ENCODE results near the gene FAM219A. TPM values are rescaled to one million over a fixed set of nuclear protein-coding genes. Genes with fewer than 3 reads are reported as not detected.

The FAM219A gene
- total RNA-seq, 2 donors from 2014 or later = 6.5 to 6.6 TPM

GRCh38 chr9:34498553-34498952 lies 40.2 kb upstream of the FAM219A start:
- Histone ChIP-seq H3K27me3 (no peaks in the 10 kb centered on the region), H3K4me1 (peaks cover 22% of the 10 kb centered on the region), H3K9me3 (no peaks in the 10 kb centered on the region), H3K27ac (no peak overlapping the region), H3K4me3 (no peak overlapping the region), H3K36me3 (replicated peaks in 1 of 2; ENCODE audit: insufficient read depth in 1 of 2, low read depth in 2 of 2) (no peaks in the 10 kb centered on the region)
- no peak for TF ChIP-seq POLR2A (IDR thresholded peaks at IDR 0.05)
- no peak for TF ChIP-seq CTCF (IDR thresholded peaks at IDR 0.05)
- intact Hi-C loops (cut with DNase I) = loop anchor here (5.0 kb wide), 1 partner anchor 61 kb away; no protein-coding TSS in a partner anchor
- no peak for DNase-seq
- no peak for ATAC-seq
- 41 to 46% methylated on average over 3 of the region's 3 CpGs for WGBS, 2 donors

- DNase-seq (no peak), ATAC-seq (no peak)
- Histone ChIP-seq H3K4me1 (peaks cover under 1% of the 10 kb centered on the region), H3K27me3 (no peaks in the 10 kb centered on the region), H3K9me3 (no peaks in the 10 kb centered on the region), H3K4me3 (no peak overlapping the region), H3K27ac (no peak overlapping the region), H3K36me3 (replicated peaks in 1 of 2; ENCODE audit: insufficient read depth in 1 of 2, low read depth in 2 of 2) (no peaks in the 10 kb centered on the region)
- intact Hi-C loops (cut with DNase I) = loop anchor here (5.0 kb wide), 1 partner anchor 59 kb away; no protein-coding TSS in a partner anchor
- 75 to 81% methylated on average over 6 of the region's 6 CpGs for WGBS, 2 donors
- TF ChIP-seq CTCF (IDR thresholded peaks at IDR 0.05) (no peak), POLR2A (IDR thresholded peaks at IDR 0.05) (no peak)
Observed at GRCh38 chr9:34496149-34496712, 37.9 kb upstream of the FAM219A start.

DNA sequence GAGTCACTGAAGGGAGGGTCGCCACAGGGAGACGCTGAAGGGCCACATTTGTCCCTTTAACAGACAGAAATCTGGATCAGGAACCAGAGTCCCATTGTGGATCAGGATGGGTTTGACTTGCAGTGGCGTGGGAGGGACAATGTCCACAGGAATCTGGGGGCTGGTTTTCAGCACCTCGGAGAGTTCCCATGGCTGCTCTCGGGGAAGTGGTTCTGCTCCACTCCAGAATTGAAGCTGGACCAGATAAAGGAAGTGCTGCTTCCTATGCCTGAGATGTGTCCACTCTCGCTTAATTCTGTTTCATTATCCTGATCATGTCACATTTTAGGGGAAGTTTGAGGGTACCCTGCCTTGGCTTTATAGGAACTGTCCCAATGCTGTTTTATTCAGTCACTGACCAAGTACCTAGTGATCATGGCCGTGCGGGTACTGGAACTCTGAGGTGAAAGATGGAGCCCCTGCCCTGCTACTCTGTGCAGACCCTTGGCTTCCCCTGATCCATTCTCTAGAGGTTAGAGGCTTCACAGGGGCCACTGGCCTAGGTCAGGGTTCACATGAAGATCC lies 35.7 kb upstream of the FAM219A start:
- intact Hi-C loops (cut with DNase I) = no loop called here
- Histone ChIP-seq H3K36me3 (replicated peaks in 1 of 2; ENCODE audit: insufficient read depth in 1 of 2, low read depth in 2 of 2) (no peaks in the 10 kb centered on the region), H3K27me3 (no peaks in the 10 kb centered on the region), H3K4me1 (no peaks in the 10 kb centered on the region), H3K9me3 (no peaks in the 10 kb centered on the region), H3K27ac (no peak overlapping the region), H3K4me3 (no peak overlapping the region)
- ATAC-seq = no peak
- peak; percentile 28 to 48 (median 32) for DNase-seq
- no peak for TF ChIP-seq POLR2A (IDR thresholded peaks at IDR 0.05)
- no peak for TF ChIP-seq CTCF (IDR thresholded peaks at IDR 0.05)
- WGBS, 2 donors = 48 to 56% methylated on average over 8 of the region's 8 CpGs

DNA sequence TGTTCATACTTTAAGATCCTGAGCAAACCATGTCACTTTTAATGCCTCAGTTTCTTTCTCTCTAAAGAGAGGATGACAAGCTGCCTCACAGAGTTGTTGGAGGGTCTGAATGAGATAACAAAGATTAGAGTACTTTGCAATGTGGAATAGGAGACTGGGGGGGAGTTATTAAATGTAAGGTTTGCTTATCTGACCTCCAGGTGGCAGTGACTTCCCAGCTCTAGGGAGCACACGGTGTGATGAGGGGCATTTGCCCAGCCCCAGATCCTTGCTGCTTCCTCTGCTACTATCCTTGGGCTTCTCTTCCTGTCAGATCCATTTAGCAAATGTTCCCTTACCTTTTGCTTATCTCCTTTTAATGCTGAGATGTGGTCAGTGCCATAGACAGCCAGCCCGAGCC lies 33.7 kb upstream of the FAM219A start:
- intact Hi-C loops (cut with DNase I) = no loop called here
- Histone ChIP-seq H3K36me3 (replicated peaks in 1 of 2; ENCODE audit: insufficient read depth in 1 of 2, low read depth in 2 of 2) (no peaks in the 10 kb centered on the region), H3K4me3 (no peak overlapping the region), H3K4me1 (no peaks in the 10 kb centered on the region), H3K9me3 (no peaks in the 10 kb centered on the region), H3K27ac (no peak overlapping the region), H3K27me3 (no peaks in the 10 kb centered on the region)
- TF ChIP-seq POLR2A (IDR thresholded peaks at IDR 0.05) (no peak), CTCF (IDR thresholded peaks at IDR 0.05) (peak in 1 of 7 experiments; percentile 5)
- WGBS, 2 donors = 32 to 42% methylated on average over 2 of the region's 2 CpGs
- no peak for ATAC-seq
- DNase-seq = no peak

- Histone ChIP-seq H3K27me3 (no peaks in the 10 kb centered on the region), H3K27ac (no peak overlapping the region), H3K9me3 (no peaks in the 10 kb centered on the region), H3K4me3 (no peak overlapping the region), H3K4me1 (no peaks in the 10 kb centered on the region), H3K36me3 (replicated peaks in 1 of 2; ENCODE audit: insufficient read depth in 1 of 2, low read depth in 2 of 2) (no peaks in the 10 kb centered on the region)
- TF ChIP-seq CTCF (IDR thresholded peaks at IDR 0.05) = no peak
- 46% methylated on average over 2 of the region's 2 CpGs; no CpG with 5 or more reads in 1 of the 2 donors for WGBS, 2 donors
- DNase-seq (no peak), ATAC-seq (no peak)
- intact Hi-C loops (cut with DNase I) = no loop called here
Observed at GRCh38 chr9:34491596-34491995, 33.2 kb upstream of the FAM219A start.
